HG03159 (cell line): ENCODE data around the gene RASGRP1.
"Not testable (repeated sequence)": the region's sequence is repeated elsewhere in the genome, so short reads cannot be mapped to it uniquely, and the experiment has no call there.

Experiments used
- ATAC-seq: cut with Tn5 transposase; IDR thresholded peaks from one replicate; pipeline ENCODE4 v1.9.1; 2021; ENCODE audit warnings: mild to moderate bottlenecking, moderate library complexity; ENCODE audit not compliant: unreplicated experiment

The RASGRP1 gene

DNA sequence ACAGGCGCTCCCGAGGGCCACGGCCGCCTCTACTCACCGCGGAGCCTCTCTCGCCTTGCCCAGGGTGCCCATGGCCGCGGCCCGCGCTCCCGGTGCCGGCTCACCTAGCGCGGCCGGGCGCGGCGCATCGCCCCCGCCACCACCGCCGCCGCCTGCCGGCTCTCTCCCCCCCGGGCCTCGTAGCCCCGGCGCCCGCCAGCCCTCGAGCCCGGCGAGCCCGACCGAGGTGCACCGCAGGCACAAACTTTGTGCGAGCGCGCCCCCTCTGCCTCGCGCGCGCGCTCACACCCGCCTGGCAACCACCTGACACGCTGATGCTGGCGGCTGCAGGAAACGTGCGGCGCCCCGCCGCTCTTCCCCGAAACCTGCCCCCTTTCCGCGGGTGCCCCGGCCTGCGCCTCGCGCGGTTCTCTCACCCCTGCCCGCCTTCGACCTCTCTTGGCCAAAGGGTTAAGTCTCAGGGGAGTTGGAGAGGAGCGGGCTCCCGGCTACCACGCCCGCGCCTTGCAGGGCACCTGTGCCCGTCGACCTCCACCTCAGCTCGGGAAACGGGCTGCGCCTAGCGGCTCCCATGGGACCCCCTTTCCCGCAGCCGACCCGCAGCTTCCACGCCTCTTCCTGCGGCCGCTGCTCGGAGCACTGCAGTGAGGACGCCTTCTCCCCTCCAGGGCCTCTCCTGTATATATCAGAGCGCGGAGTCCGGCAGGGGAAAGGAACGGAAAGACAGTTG lies at the start of gene RASGRP1:
RASGRP1 (minus strand) TSS at position 258 of the 730 bp plus-strand sequence; CDS start at position 72, 186 bp downstream.
- ATAC-seq = peak; percentile 75

GRCh38 chr15:38613085-38613484 lies 48.5 kb upstream of the RASGRP1 start:
- no peak for ATAC-seq

DNA sequence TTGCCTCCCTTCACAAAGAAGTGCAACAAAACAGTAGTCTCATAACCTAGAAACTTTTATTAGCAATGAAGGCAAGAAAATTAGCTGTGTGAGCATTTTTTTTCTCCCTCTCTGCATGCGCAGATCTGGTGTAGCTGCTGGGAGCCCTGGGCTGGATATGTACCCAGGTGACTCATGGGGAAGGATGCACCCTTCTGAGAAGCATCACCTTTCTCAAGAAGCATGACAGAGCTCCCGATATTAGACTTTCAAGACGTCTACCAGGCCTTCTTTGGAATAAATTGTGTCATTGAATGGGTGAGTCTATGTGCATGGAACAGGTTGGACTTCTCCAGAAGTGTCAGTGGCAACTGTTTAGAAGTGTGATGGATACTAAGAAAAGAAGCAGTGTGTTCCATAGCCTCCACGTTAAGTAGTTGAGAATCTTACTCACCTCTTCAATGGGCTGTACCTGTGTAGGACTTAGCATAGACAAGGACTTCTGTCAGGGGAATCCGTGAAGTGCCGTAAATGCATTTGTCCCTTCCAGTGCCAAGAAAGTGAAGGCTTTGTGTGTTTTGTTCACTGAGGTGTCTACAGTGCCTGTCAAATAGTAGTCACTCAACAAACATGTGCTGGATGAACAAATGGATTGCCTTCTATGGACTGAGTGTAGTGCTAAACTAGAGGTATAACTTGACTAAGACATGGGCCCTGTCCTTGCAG lies 47.7 kb upstream of the RASGRP1 start:
- ATAC-seq = no peak

GRCh38 chr15:38611228-38611627 lies 46.6 kb upstream of the RASGRP1 start:
- ATAC-seq = no peak

- ATAC-seq = no peak
Observed at GRCh38 chr15:38610748-38611147, 46.1 kb upstream of the RASGRP1 start.

GRCh38 chr15:38609097-38609738 lies 44.6 kb upstream of the RASGRP1 start:
- ATAC-seq = no peak

DNA sequence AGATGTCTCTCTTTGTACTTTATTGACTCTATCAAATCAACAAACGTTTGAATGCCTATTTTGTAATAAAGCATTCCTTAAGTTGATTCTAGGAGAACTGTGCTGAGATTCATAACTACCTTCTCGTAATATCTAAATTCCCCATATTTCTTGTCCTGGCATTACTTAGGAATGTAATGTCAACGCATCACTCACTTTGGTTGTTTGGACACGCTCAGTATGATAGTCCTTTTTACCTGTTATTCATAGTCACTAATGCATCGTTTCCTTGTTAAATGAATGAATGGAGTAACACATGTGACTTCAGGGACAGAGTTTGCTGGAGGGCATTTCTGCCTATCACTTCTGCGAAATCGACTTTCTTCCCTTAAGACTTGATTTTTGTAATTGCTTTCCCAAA lies 44.1 kb upstream of the RASGRP1 start:
- ATAC-seq = no peak

DNA sequence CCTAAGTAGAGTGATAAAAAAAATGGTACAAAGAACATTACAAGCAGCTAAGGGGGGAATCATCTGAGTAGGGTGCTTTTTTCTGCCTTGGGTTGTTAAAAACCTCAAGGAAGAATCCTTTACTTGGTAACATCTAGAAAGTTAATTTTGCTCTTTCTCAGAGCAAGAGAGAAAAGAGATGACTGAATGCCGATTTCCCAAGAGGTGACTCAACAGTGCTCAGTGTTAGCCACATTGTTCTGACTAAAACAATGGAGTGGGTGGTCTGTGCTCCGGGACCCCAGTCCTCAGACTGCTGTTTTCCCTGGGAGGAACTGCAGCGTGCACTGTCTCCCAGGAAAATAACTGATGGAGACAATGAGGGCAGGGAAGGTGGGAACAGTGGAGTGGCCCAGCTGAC lies 41.1 kb upstream of the RASGRP1 start:
- ATAC-seq = no peak

DNA sequence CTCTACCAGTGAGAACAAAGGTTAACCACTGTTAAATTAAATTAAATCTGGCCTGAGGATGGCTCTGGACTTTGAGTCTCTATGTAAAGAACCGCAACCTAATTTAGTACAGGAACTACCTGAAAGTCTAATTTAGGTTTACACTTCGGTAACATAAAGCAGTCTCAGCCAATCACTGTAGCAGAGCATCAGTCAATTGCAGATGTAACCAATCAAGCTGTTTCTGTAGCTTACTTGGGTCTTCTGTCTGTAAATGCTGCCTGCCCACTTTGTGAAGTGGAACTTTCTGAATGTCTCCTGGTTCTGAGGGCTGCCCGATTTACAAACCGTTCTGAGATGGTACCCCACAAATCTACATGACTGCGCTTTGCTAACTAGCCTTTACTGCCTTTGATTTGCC lies 39.1 kb upstream of the RASGRP1 start:
- no peak for ATAC-seq

DNA sequence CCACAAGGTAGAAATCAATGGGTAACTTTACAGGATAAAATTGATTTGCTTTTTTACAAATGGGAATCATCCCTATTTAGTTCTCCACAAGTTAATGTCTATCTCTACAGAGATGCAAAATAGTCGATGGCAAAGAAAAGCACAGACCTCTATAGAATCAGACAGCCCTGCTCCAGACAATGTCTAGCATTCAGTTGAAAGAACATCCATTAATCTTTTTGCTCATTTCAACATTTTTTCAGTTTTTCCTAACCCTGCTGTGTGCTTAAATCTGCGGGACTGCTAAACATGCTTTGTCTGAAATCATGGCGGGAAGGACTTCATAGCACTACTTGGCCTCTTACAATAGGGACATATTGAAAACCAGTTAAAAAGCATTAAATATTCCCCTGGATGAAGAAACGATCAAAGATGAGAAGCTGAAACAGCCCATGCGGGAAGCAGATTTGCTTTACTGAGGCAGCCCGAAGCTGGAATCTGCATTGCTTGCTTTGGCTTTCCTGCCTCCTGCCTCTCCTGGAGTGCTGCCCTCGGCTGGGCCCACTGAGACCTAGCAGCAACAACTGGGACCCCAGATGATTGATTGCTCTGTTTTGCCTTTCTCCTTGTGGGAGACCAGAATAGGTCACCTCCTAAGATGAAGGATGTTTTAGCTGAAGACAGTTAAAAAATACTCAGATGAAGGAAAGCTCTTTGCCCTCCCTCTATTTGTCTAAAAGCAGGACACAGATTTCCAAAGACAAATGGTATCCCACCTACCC lies 38.5 kb upstream of the RASGRP1 start:
- ATAC-seq = no peak

DNA sequence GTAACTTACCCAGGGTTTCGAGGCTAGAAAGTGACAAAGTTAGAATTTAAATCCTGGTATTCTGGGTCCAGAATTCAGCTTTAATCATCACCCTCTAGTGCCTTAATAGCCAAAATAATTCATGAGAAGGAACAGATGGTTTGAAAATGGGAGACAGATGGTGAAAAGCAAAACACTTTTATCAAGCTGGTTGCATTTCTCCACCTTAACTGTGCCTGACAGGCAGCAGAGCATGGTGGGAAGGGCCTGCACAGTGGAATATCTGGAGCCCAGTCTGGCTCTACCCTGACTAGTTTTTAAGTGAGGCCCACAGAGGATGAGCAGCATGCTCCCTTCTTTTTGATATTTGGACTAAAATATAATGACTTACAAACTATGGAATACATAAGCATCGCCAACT lies 35.6 kb upstream of the RASGRP1 start:
- ATAC-seq = no peak

- ATAC-seq = no peak
Observed at GRCh38 chr15:38598749-38599148, 34.1 kb upstream of the RASGRP1 start.

DNA sequence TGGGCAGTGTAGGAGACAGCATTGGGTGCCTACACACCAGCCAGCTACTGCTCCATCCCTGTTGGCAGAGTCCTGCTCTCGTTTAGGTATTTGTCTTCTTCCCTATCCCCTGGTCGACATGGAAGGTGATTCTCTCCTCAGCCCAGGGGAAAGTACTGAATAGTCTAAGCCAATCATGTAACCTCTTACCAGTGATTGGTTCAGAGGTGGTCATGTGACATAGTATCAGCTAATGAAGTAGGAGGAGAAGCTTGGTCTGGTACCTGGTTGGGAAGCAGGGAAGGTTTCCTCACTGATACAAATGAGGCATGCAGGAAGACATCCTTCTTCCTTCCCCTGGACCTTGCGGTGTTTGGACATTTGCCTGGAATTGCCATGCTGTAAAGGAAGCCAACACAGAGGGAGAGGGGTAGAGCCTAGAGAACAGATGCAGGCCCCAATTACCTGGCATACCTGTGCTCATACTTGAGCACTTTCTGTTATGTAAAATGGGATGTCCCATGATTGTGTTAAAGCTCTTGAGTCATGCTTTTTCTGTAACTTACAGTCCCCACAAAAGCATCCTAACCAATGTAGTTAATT lies 32.7 kb upstream of the RASGRP1 start:
- ATAC-seq = no peak

- no peak for ATAC-seq
Observed at GRCh38 chr15:38593524-38593923, 28.9 kb upstream of the RASGRP1 start.

DNA sequence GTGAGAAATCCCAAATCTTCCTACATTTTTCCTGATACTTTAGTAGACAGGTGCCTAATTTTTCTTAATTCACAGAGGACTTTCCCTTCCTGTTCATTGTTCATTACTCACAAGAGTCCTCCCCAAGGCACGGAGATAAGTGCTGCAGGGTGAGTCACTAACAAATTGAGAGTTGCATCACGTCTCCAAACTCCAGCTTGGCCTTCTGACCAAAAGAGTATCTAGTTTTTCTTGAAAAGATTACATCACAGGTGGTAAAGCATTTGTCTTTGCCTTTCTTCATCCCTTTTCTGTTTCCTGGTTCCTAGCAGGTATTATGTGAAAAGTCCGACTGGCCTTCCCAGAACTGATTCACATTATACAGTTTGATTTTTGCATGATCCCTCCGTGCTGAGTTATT lies 24.9 kb upstream of the RASGRP1 start:
- no peak for ATAC-seq

- no peak for ATAC-seq
Observed at GRCh38 chr15:38588672-38589071, 24.1 kb upstream of the RASGRP1 start.

GRCh38 chr15:38587214-38587613 lies 22.6 kb upstream of the RASGRP1 start:
- no peak for ATAC-seq

GRCh38 chr15:38586005-38586404 lies 21.4 kb upstream of the RASGRP1 start:
- ATAC-seq = not testable (repeated sequence)

- no peak for ATAC-seq
Observed at GRCh38 chr15:38578626-38579025, 14.0 kb upstream of the RASGRP1 start.

GRCh38 chr15:38577424-38577987 lies 12.9 kb upstream of the RASGRP1 start:
- ATAC-seq = no peak

GRCh38 chr15:38576837-38577236 lies 12.2 kb upstream of the RASGRP1 start:
- no peak for ATAC-seq
